Measurements from ENCODE around the gene MOB2. TPM values are rescaled to one million over a fixed set of nuclear protein-coding genes. Genes with fewer than 3 reads are reported as not detected.

MOB2 gene
- total RNA-seq, 1 experiment from 2014 or later: 22.7 TPM

DNA sequence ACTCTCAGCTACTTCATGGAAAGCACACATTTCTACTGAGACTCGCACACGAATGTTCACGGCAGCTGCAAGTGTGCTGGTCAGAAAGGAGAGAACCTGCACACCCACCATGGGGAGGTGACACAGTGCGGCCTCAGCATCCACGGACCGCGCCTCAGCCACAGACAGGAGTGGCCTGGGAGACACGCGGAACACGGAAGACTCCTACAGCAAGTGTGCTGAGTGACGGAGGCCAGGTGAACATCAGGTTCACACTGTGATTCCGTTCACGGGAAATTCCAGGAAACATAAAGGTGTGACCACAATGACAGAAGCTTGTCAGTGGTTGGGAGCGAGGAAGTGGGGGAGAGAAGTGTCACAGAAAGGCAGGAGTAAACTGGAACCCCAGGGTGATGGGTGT is 13.3 kb upstream of the MOB2 start:
- H3K27me3 ChIP-seq (ENCODE audit: insufficient read depth, low read length): no peaks in the 10 kb centered on the region
- no peak overlapping the region for H2AFZ ChIP-seq (ENCODE audit: low read length)
- DNase-seq: no peak
- H3K23me2 ChIP-seq (ENCODE audit: insufficient read length, low read depth, low read length, poor library complexity, severe bottlenecking): no peaks in the 10 kb centered on the region
- H4K8ac ChIP-seq (replicated peaks; ENCODE audit: insufficient read length, low read depth, low read length): no peak overlapping the region
- H3K36me3 Mint-ChIP-seq (ENCODE audit: insufficient read depth in 1 of 3, low read depth in 3 of 3): peaks cover 3 to 11% (median 5%) of the 10 kb centered on the region in 3 experiments
- H2BK5ac ChIP-seq (ENCODE audit: insufficient read length, low read length): no peak overlapping the region
- H4K20me1 ChIP-seq (ENCODE audit: control insufficient read depth, insufficient read depth, insufficient read length): peaks cover 2% of the 10 kb centered on the region
- no peak overlapping the region for H4K5ac ChIP-seq (ENCODE audit: insufficient read length, low read depth, low read length)
- no CpG with 5 or more reads among the region's 14 CpGs for WGBS (ENCODE audit: extremely low coverage, insufficient read length, low lambda C conversion rate)
- no peaks in the 10 kb centered on the region for H3K9me3 ChIP-seq (ENCODE audit: control insufficient read depth, low read depth, low read length)
- H3K14ac ChIP-seq (ENCODE audit: insufficient read depth, low read length): no peak overlapping the region
- H3K9me3 Mint-ChIP-seq: peaks cover 8 to 12% of the 10 kb centered on the region in 2 experiments; a peak in 4 of 5 replicates
- no peak overlapping the region for H3K56ac ChIP-seq (ENCODE audit: insufficient read length, low read depth, low read length)
- H3K4ac ChIP-seq (ENCODE audit: low read depth, low read length): no peak overlapping the region
- H2BK15ac ChIP-seq (ENCODE audit: low read depth, low read length): no peak overlapping the region
- no peak overlapping the region for H3K4me3 Mint-ChIP-seq
- no peak overlapping the region for H3K9ac ChIP-seq (ENCODE audit: extremely low read depth, insufficient read length, low read length)
- H4K91ac ChIP-seq (ENCODE audit: insufficient read length, low read depth, low read length): no peak overlapping the region
- TF ChIP-seq, protein P1, sequence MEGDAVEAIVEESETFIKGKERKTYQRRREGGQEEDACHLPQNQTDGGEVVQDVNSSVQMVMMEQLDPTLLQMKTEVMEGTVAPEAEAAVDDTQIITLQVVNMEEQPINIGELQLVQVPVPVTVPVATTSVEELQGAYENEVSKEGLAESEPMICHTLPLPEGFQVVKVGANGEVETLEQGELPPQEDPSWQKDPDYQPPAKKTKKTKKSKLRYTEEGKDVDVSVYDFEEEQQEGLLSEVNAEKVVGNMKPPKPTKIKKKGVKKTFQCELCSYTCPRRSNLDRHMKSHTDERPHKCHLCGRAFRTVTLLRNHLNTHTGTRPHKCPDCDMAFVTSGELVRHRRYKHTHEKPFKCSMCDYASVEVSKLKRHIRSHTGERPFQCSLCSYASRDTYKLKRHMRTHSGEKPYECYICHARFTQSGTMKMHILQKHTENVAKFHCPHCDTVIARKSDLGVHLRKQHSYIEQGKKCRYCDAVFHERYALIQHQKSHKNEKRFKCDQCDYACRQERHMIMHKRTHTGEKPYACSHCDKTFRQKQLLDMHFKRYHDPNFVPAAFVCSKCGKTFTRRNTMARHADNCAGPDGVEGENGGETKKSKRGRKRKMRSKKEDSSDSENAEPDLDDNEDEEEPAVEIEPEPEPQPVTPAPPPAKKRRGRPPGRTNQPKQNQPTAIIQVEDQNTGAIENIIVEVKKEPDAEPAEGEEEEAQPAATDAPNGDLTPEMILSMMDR (conservative IDR thresholded peaks at IDR 0.05): no peak
- peaks cover 3% of the 10 kb centered on the region for H3K79me1 ChIP-seq (ENCODE audit: insufficient read depth, low read depth, low read length, poor library complexity, severe bottlenecking)
- H3K4me1 ChIP-seq (ENCODE audit: insufficient read depth, low read length): no peaks in the 10 kb centered on the region
- no peak overlapping the region for H3K18ac ChIP-seq (ENCODE audit: insufficient read length, low read depth, low read length)
- H3K4me1 Mint-ChIP-seq: peaks cover 13 to 24% of the 10 kb centered on the region in 2 experiments
- no peak overlapping the region for H3K23ac ChIP-seq (ENCODE audit: insufficient read length, low read depth, low read length)
- no peak overlapping the region for H3K27ac ChIP-seq (ENCODE audit: insufficient read length, low read depth, low read length)
- H3T11ph ChIP-seq (ENCODE audit: low read length): no peak overlapping the region
- H2BK120ac ChIP-seq (ENCODE audit: low read depth, low read length, poor library complexity, severe bottlenecking): no peak overlapping the region
- H2AK5ac ChIP-seq (ENCODE audit: insufficient read length, low read length): no peak overlapping the region
- H2BK20ac ChIP-seq (ENCODE audit: low read depth, low read length, poor library complexity, severe bottlenecking): no peak overlapping the region
- H3K4me2 ChIP-seq (ENCODE audit: insufficient read depth, insufficient read length, low read length): no peak overlapping the region
- peaks cover 4% of the 10 kb centered on the region for H3K27me3 Mint-ChIP-seq (ENCODE audit: low read depth)
- no peaks in the 10 kb centered on the region; the same call in 1 of the 2 replicates for H3K79me2 ChIP-seq (ENCODE audit: insufficient read depth, low read length)
- no peak overlapping the region; a peak in 1 of 7 replicates for H3K27ac Mint-ChIP-seq
- H2BK12ac ChIP-seq (ENCODE audit: insufficient read length, low read depth, low read length): no peak overlapping the region
